SKM-1 treated with dmso at 0.1 percent for 144 hours (cell line): Measurements from ENCODE around the gene SAPCD1.
A peak's percentile ranks its signal among the peaks of the same experiment; 100 is the strongest.

Source experiments
- DNase-seq: peaks from one replicate; lab custom pipeline; 2025; ENCODE audit not compliant: unreplicated experiment; lab: John Stamatoyannopoulos, UW

SAPCD1 gene

DNA sequence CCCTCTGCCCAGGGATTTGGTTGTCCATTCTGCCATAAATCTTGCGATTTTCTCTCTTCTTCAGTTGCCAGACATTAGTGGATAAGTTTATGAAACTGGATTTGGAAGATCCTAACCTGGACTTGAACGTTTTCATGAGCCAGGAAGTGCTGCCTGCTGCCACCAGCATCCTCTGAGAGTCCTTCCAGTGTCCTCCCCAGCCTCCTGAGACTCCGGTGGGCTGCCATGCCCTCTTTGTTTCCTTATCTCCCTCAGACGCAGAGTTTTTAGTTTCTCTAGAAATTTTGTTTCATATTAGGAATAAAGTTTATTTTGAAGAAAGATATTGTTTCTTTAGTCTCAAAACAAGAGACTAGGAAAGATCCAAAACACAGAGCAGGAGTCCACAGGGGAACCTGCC, at the start of gene SAPCD1:
Gene SAPCD1 (plus strand): TSS at position 301 of the 400 bp plus-strand sequence. CDS start 399 bp downstream, outside the sequence.
- DNase-seq: no peak

DNA sequence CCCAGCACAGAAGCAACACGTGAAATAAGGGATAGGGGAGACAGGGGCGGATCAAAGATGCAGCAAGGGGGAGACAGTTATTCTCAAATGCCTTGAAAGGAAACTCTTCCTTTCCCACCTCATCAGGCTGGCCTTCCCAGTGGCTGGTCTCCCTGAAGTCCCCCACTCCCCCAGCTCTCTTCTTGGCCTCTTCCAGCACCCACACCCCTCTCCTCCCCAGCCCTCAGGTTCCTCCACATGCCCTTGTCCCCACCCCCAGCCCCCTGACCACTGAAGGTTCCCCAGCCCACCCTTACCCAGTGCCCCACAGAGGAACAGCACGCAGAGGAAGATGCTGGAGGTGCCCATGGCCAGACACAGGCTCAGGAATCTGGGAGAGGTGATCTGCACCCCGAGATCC, 49.0 kb upstream of the SAPCD1 start:
- no peak for DNase-seq

DNA sequence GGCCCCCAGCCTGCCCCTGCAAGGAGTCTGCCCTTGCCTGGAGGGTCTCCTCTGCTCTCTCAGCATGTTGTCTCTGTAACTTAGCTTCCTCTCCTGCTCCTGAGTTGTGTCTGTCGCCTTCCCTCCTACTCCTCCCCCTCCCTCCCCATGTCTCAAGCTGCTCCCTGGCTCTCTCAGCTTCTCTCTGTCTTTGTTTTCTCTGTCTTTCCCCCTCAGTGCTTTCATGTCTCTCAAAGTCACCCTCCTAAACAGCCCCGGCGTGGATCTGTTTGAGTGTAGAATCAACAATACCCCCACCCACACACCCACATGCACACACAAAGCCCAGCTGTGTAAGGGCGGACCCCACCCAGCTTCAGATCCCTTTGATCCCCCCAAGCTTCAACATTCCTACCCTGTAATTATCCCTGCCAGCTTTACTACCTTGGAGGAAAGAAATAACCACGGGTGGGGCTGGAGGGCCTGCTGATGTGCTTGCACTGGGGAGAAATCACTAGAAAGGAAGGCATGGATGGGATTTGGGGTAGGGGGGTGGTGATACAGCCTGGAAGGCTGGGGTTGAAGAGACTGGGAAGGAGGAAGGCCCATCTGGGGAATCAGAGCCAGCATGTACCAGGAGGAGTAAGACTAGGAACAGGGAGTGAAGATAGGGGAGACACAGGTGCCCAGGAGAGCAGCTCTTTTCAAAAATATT, 48.3 kb upstream of the SAPCD1 start:
- no peak for DNase-seq

DNA sequence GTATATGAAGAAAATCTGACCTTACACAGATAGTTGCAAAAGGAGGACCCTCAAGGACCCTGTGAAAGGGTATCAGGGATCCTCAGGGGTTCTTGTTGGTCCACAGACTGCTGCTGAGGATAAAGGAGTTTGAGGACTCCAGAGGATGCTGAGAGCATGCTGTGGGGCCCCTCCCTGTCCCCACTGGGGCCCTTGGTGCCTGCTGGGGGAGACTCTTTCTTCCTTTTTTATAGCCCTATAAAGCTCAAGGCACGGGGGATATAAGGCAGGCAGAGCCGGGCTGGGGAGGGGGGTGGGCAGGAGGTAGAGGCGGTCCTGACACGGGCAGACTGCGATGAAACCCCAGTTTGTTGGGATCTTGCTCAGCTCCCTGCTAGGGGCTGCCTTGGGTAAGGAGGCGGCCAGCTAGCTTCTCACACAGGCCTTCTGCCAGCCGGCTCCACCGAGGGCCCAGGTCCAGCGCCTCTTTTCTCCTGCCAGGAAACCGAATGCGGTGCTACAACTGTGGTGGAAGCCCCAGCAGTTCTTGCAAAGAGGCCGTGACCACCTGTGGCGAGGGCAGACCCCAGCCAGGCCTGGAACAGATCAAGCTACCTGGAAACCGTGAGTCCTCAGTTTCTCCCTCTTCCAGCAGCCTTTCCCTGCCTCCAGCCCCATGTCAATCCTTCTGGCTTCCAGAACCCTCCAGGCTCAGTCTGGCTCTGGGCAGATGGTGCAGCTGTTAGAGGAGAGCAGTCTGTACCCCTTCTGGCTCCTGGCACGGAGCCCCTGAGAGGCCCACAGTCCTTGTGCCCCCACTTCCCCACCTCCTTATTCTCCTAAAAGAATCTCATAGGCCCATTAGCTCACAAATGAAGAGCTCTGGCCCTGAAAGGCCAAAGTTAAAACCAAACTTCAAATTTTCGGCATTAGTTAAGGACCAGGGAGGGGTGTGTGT, 47.2 kb upstream of the SAPCD1 start, which contains the start of gene LY6G6D:
Gene LY6G6D (plus strand): TSS at position 327 of the 937 bp plus-strand sequence. CDS start 8 bp downstream, at position 335.
- no peak for DNase-seq

- no peak for DNase-seq
Observed at GRCh38 chr6:31717499-31718222, 44.8 kb upstream of the SAPCD1 start.

DNA sequence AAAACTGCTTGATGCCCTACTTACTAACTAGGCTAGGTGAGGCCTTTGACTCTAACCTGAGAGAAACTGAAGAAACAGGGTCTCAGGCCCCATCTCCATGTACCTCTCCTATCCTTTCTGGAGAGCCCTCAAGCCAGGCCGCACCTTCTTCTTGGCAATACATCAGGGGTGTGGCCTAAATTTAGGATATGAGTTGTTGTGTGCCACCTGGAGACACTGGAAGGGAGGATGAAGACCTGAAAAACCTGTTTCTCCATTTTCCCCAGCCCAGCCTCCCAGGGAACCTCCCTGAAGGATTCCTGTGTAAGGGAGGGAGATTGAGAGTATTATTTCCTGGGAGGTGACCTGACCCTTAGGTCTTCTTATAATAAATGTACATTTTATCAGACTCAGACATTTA, 44.2 kb upstream of the SAPCD1 start:
- DNase-seq: no peak

DNA sequence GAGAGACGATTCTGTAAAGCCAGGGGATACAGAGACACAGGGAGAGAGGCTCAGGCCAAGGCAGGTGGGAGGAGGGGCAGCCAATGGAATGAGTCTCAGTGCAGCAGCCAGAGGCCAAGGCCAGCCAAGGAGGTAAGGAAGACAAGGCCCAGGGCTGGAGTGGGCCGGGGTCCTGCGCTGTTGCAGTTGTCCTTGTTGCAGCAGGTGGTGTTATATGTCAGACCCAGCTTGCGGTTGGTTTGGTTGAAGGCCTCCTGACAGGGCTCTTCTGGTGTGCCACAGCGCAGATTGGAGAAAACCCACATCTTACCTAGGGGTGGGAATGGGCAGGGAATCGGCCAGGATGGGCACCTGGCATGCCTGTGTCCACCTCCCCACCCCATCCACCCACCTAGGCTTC, 43.5 kb upstream of the SAPCD1 start:
- no peak for DNase-seq

DNA sequence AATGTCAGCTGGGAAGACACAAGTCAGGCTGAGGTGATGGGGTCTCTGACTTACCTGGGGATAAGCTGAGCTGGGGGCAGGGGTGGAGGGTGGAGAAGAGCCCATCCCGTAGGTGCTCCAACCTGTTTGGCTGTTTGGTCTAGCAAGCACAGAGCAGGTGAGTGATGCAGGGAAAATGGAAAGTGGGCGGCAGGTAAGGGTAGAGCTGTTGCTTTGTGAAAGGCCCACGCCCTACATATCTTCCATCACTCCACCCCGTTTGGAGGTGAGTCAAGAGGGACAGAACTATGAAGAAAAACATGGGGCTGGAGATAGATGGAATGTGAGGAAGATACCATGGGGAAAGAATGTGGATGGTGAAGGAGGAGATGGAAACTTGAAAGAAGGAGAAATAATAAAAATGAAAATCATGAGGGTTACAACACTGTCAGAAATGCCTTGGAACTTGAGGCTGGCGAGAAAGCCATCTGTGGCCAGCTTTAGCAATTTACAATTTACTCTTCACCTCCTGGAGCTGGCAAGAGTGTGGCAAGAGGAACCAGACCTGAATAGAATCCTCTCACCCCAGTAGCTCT, 42.2 kb upstream of the SAPCD1 start:
- no peak for DNase-seq

- no peak for DNase-seq
Observed at GRCh38 chr6:31721351-31722020, 41.0 kb upstream of the SAPCD1 start, which contains the start of gene LY6G6C. Gene LY6G6C (minus strand): TSS chr6:31721746. CDS start chr6:31721679, 67 bp downstream.

DNA sequence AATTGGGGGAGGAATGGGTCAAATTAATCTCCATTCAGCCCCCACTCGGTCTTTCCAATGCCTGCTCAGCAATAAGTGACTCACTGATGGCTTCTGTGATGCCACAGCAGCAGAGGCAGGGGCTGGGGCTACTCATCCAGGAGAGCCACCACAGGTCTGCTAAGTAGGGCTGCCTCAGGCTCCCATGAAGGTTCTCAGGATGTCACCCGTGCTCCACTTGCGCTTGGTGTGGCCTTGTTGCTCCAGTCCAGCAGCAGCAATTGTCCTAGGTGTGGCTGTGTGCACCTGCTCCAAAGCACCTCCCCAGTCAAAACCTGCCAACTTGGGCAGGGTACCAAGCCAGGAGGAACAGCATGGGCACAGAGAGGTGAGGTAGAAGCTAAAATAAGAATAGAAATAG, 40.3 kb upstream of the SAPCD1 start:
- DNase-seq: no peak

DNA sequence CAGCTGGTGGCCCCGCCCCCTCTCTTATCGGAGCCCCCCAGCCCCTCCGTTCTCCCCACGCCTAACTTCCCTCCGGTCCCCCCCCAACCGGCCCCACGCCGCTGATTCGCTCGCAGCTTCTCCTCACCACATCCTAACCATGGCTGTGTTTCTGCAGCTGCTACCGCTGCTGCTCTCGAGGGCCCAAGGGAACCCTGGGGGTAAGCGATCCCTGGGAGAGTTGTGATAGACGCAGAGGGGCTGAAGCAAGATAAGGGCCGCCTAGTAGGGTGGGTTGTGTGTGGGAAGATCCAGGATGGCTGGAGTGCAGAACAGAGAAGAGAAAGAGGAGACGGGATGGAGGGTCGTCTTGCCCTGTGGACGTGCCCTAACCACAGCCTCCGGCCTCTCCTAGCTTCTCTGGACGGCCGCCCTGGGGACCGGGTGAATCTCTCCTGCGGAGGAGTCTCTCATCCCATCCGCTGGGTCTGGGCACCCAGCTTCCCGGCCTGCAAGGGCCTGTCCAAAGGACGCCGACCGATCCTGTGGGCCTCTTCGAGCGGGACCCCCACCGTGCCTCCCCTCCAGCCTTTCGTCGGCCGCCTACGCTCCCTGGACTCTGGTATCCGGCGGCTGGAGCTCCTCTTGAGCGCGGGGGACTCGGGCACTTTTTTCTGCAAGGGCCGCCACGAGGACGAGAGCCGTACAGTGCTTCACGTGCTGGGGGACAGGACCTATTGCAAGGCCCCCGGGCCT, 39.0 kb upstream of the SAPCD1 start, which contains the start of gene MPIG6B:
Gene MPIG6B (plus strand): TSS at position 129 of the 735 bp plus-strand sequence. CDS start 11 bp downstream, at position 140.
- DNase-seq: no peak

DNA sequence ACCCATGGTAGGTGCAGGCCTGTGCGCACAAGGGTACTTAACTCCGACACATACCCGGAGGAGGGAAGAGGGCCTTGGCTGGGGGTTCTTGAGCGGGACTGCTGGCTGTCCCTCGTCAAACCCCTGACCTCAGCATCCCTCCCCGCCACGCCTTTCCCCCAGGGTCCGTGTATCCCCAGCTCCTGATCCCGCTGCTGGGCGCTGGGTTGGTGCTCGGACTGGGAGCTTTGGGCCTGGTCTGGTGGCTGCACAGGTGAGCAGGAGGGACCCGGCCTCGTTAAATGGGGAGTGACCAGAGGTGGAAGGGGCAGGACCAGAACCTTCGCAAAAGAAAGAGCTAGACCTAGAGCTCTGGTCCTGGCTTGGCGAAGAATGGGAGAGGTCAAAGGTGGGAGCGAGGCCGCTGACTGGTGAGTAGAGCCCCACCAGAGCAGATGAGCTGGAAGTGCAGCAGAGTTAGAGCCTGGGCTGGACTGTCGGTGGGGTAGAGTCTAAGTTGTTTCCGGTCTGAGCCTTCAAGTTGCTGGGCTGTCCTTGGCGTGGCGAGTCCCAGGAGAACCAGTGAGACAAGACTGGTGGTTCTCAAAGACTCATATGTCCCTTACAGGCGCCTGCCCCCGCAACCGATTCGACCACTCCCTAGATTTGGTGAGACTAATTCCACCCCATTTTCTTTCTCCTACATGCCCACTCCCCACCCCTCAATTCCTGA, 38.3 kb upstream of the SAPCD1 start:
- no peak for DNase-seq

DNA sequence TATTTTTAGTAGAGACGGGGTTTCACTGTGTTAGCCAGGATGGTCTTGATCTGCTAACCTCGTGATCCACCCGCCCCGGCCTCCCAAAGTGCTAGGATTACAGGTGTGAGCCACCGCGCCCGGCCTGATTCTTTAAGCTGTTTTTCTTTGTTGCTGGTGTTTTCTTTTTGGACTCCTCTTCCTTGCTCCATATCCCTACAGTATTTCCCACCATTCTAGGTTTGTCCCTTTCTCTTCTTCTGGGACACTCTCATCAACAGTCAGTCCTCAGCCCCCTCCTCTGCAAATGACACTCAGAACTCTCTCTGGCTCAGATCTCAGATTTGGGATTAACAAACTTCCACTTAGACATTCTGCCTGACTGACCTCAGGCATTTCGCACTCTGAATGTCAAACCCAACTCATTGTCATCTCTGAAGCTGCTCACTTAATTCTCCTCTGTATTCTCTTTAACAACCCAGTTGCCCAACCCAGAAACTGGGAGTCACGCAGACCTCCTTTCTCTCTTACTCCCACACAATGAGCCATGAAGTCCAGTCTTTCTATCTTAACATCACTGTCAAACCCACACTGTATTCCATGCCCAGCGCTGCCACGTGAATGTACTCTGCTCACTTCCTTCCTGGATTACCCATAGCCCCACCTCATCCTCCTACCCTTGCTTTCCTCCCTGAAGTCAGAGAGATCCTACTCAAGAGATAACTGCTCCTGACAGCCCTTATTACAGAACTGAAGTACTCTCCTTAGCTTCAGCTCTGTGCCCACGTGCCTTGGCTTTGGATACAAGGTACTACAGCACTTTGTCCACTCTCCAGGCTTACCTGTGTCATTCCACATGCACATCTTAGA, 36.7 kb upstream of the SAPCD1 start:
- no peak for DNase-seq

GRCh38 chr6:31727034-31727716, 35.3 kb upstream of the SAPCD1 start:
- peak; percentile 91 for DNase-seq

GRCh38 chr6:31727717-31728671, 34.5 kb upstream of the SAPCD1 start:
- peak; percentile 67 for DNase-seq

- no peak for DNase-seq
Observed at GRCh38 chr6:31728767-31729514, 33.5 kb upstream of the SAPCD1 start, which contains the start of gene DDAH2. Gene DDAH2 (minus strand): TSS chr6:31729299. CDS start chr6:31729161, 138 bp downstream.
